G401 (cell line): ENCODE measurements around the gene MGAT5. TPM values are rescaled to one million over a fixed set of nuclear protein-coding genes. Genes with fewer than 3 reads are reported as not detected.

ENCODE experiments used
- DNase-seq: peaks from one replicate; pipeline ENCODE4 v3.0.0-alpha.2; 2015; ENCODE audit warnings: low spot score
- in situ Hi-C: cut with HindIII; loops from 2 replicates; pipeline ENCODE4 v1.10.0; 2016; ENCODE audit warnings: low sequenced_read_pairs, mixed read lengths
- total RNA-seq: library from RNA; depleted of rRNA; stranded (reverse); fragments of >200 nt; shearing (Covaris generic); gene quantifications from 2 replicates; pipeline ENCODE4 v1.2.3, GENCODE V29; 2014

MGAT5 gene
- total RNA-seq, 1 experiment from 2014 or later = 0.07 TPM

GRCh38 chr2:134230885-134231284 lies 23.0 kb upstream of the MGAT5 start:
- in situ Hi-C loops = no loop called here
- no peak for DNase-seq

DNA sequence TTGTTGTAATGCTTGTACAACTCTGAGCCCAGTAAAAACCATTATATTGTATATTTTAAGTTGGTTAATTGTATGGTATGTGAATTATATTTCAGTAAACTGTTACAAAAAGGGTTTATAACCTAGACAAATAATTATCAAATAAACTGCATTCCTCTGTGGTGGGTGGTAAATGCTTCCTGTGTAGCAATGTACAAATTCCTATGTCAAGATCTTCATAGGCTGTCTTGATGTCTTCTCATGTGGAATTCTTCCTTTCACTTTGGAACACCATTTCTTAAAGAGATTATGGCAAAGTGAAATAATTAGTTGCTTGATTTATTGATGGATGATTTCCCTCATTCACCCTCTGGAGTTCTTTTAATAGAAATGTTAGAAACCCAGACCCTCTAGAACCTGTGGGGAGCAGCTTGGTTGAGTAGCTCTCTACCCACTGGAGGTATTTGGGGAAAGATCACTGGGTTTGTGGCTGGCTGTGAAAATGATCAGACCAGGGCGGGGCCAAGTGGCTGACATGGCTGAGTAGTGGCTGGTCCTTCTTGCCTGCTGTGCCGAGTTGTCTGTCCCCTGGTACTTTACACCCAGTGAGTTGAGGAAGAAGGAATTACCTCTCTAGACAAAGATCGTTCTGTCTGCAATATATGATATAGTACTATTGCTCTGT lies 22.4 kb upstream of the MGAT5 start:
- DNase-seq = no peak
- in situ Hi-C loops = no loop called here

- DNase-seq = no peak
- in situ Hi-C loops = no loop called here
Observed at GRCh38 chr2:134231965-134232340, 21.9 kb upstream of the MGAT5 start.

- no peak for DNase-seq
- in situ Hi-C loops = no loop called here
Observed at GRCh38 chr2:134232461-134232860, 21.4 kb upstream of the MGAT5 start.

DNA sequence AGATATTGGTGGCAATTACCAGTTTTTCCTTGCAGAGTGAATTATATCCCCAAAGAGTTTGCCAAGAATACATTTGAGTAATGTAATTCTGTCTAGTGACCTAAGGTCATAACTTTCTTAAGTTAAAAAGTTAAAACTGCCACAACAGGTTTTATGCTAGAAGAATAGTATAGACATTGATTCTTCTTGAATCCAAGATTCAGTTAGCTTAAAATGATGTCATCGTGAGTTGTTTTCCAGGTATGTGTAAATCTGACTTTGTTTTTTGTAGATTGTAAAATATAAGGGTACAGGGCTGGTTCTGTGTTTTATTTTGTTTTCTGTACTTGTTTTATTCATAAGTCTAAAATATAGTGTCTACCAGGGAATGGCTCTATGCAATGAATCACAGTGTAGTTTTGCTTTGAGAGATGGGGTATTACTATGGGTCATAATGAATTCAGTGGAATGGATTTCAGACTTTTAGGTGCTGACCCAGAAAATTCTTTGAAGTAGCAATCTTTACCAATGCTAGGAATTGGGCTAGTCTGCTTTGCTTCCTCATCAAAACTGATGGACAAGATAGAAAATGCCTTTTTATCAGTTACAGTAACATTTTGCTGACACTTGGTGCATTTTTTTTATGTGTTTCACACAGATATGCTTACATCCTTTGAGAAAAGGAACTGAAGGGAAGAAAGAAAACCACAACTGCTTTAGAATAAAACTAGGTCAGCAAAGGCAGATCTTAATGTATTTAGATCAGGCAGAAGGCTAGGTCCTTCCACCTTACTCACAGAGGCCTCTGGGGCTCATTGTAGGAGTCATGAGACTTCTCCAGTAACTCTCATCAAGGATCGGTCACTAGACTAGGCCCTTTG lies 20.8 kb upstream of the MGAT5 start:
- in situ Hi-C loops = no loop called here
- DNase-seq = no peak

- no peak for DNase-seq
- in situ Hi-C loops = no loop called here
Observed at GRCh38 chr2:134233728-134234136, 20.1 kb upstream of the MGAT5 start.

GRCh38 chr2:134234535-134234934 lies 19.3 kb upstream of the MGAT5 start:
- DNase-seq = no peak
- in situ Hi-C loops = no loop called here

- in situ Hi-C loops = no loop called here
Observed at GRCh38 chr2:134235510-134236144, 18.2 kb upstream of the MGAT5 start.

GRCh38 chr2:134238371-134238770 lies 15.5 kb upstream of the MGAT5 start:
- in situ Hi-C loops = no loop called here
- DNase-seq = no peak

More at GRCh38 chr2:134235510-134236144, 18.2 kb upstream of the MGAT5 start:
- DNase-seq = no peak

DNA sequence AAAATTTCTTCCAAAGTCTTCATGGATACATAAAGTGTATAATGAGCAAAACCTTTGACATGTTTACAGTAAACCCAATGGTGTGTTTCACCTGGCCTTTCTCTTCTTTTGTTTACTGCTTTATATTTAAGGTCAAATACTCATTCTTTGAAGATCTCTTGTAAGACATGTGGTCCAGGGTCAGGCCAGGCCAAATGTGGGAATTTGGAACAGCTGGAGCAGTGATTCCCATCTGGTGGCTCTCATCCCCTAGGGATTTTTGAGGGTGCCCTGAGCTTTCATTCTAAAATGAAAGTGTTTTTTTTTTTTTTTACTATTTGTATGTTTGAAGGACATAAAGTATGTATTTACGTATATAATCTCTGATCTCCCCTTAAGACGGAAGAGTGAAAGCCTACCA lies 13.8 kb upstream of the MGAT5 start:
- DNase-seq = no peak
- in situ Hi-C loops = no loop called here

DNA sequence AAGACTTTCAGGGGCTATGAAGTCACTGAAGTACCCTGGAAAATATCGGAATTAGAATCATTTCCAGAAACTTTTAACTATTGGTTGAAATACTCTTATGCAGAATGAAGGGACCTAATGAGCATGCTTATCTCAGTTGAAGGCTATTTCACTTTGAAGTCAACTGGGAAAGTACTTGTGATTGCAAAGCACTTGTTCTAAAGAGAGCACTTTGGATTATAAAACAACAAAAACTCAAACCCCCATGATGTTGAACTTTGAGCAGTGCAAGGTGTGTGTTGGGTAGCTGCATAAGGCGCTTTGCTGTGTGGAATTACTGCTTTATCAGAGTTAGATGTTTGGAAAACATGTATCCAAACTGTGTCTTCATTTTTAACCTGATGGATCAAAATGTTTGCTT lies 12.0 kb upstream of the MGAT5 start:
- in situ Hi-C loops = no loop called here
- DNase-seq = no peak

DNA sequence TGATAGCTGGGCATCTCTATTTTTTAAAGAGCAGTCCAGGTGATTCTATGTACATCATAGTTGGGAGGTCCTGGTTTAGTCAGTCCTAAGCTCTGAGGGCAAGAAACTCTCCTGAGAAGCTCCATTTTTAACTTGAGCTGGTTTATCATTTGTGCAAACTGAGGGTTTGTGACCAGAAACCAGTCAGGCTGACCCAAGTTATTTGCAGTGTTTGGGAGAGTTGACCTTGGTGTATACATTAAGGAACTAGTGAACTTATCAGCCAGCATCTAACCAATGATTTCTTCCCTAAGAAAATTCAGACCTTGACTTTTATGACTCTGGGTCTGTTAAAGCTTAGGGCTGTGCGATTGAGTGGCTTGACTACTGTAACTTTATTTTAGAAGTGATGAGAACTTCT lies 10.6 kb upstream of the MGAT5 start:
- no peak for DNase-seq
- in situ Hi-C loops = no loop called here

DNA sequence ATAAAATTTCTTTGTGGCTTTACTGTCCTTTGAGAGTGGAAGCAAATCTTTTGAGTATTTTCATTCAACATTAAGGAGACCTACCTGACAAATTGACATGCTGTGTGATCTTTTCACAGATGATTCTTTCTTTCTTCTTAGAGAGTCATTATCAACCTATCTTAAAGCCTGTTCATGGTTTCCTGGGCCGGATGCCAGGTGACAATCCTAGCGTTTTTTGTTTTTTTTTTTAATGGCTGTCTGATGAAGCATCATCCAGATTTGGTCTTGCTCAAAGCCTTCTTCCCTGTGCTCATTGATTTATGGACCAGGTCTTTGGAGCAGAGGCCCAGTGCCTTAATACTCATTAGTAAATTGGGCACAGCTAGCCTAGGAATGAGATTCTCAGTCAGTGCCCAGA lies 9.8 kb upstream of the MGAT5 start:
- in situ Hi-C loops = no loop called here
- DNase-seq = no peak

DNA sequence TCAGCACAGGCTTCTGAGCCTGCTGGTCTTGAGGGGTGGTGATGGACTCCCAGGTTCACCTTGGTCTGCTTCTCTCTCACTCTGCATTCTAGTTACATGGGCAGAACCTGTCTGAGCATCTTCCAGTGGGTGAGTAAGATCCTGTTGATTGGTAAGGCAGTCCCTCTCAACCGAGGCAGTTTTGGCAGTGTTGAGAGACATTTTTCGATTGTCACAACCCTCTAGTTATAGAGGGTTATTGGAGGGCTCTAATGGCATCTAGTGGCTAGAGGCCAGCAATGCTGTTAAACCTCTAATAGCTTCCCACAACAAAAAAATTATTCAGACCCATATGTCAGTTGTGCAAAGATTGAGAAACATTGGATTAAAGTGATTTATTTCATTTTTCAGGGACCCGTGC lies 9.3 kb upstream of the MGAT5 start:
- in situ Hi-C loops = no loop called here
- DNase-seq = no peak

DNA sequence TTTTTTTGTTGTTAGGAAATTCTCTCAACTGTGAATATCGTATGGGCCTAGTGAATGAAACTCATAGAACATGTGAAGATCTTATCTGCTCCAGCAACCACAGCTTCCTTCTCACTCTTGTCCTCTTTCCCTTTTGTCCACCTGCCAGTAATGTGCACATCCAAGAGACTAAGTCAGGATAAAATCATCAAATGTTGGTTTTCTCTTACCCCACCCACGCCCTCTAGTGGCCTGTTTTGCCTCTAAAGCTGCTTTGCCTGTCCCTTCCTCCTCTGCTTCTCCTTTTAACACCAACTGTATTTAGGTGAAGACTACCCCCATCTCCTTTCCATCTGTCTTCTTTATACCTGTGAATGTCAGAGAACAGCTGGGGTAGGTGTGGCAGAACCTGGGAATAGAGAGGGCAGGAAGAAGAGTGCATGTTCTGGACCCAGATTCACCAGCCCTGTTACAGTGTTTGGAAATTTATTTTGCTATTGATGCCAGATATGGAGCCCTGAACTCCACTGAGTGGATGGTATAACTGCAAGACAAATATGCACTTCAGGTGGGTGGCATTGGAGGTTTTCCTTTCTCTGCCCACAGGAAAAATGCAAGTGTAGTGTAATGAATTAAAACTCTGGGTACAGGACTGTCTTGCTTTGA lies 8.4 kb upstream of the MGAT5 start:
- in situ Hi-C loops = no loop called here
- peak; percentile 83 for DNase-seq

DNA sequence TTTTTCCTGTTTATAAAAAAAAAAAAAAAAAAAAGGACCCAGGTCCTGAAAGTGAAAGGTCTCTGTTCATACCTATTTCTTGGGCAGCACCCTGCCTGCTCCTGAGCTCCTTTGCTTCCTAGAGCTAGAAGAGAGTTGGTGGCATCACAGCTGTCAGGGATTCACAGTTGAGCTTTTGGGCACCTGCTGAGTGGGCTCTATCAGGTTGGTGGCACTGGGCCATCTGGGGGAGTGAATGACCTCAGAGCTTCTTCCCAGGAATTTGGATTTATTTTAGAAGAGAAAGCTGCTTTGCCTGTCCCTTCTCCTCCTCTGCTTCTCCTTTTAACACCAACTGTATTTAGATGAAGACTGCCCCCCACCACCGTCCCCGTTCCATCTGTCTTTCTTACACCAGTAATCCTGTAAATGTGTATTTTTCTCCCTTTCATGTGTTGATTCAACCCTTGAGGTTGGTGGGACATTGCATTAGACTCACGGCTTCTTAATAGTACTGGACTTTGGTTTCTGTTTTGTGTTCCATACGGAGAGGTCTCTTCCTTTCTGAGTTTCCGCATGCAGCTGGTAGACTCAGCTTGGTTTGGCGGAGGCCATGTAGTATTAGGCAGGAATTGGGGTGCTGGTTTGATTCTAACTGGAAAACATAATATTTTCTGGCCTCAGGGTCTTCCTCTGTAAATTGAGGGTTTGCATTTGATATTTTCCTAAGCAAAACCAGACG lies 7.6 kb upstream of the MGAT5 start:
- in situ Hi-C loops = no loop called here
- no peak for DNase-seq

GRCh38 chr2:134247679-134248078 lies 6.2 kb upstream of the MGAT5 start:
- in situ Hi-C loops = no loop called here

DNA sequence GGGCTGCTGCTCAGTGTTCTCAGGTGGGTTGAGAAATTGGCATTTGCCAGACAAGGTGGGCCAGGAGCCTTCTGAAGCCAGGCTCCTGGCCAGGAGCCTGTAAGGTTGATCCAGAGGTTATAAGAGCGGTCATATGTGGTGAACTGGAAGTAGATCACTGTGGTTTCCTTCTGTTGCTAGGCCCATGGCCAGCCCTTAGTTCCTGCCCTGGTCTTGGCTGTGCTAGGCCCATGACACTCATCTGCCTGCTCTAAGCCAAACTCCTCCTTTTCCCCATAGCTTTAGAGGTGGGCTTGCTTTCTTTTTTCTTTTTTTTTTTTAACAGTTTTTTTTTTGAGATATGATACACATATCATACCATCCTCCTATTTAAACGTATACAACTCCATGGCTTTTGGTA lies 5.0 kb upstream of the MGAT5 start:
- DNase-seq = no peak
- in situ Hi-C loops = no loop called here

More at GRCh38 chr2:134247679-134248078, 6.2 kb upstream of the MGAT5 start:
- no peak for DNase-seq

GRCh38 chr2:134249755-134250154 lies 4.1 kb upstream of the MGAT5 start:
- in situ Hi-C loops = no loop called here
- DNase-seq = no peak
